ENCODE results near the gene MPPED1.

MPPED1 gene

DNA sequence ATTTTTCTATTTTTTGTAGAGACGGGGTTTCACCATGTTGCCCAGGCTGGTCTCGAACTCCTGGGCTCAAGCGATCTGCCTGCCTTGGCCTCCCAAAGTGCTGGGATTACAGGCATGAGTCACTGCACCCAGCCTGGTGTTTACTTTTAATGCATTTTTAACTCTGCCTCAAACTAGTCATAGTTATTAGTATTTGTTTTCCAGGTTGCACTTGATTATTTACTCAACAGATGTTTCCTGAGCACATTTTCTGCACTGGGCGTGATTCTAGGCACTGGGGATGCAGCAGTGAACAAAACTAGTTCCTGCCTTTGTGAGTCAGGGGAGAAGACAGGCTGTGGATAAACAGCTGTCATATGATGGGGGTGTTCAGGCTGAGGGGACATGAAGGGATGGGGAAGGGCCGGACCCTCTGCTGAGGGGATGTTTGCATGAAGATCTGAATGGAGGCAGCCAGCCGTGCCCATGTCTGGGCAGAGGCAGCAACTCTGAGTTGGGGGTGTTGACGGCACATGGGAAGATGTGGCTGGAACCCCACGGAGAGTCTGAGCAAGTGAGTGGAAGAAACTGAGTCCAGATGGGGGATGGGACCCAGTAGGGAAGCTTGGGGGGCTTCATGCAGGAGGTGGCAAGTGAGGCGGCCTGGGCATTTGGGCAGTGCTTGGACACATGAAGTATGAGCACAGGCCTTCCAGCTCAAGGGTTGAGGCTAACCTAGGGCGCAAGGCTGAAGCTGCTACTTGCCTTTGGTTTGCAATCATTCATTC, 34.4 kb downstream of the MPPED1 start:
- no peak overlapping the region for H3K4me3 ChIP-seq (replicated peaks; ENCODE audit: low read depth, low read length)
- DNase-seq (ENCODE audit: extremely low read depth, low read depth): no peak
- TF ChIP-seq, protein P1, sequence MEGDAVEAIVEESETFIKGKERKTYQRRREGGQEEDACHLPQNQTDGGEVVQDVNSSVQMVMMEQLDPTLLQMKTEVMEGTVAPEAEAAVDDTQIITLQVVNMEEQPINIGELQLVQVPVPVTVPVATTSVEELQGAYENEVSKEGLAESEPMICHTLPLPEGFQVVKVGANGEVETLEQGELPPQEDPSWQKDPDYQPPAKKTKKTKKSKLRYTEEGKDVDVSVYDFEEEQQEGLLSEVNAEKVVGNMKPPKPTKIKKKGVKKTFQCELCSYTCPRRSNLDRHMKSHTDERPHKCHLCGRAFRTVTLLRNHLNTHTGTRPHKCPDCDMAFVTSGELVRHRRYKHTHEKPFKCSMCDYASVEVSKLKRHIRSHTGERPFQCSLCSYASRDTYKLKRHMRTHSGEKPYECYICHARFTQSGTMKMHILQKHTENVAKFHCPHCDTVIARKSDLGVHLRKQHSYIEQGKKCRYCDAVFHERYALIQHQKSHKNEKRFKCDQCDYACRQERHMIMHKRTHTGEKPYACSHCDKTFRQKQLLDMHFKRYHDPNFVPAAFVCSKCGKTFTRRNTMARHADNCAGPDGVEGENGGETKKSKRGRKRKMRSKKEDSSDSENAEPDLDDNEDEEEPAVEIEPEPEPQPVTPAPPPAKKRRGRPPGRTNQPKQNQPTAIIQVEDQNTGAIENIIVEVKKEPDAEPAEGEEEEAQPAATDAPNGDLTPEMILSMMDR (IDR thresholded peaks at IDR 0.05; ENCODE audit: low read depth, low read length, missing control alignments): no peak

DNA sequence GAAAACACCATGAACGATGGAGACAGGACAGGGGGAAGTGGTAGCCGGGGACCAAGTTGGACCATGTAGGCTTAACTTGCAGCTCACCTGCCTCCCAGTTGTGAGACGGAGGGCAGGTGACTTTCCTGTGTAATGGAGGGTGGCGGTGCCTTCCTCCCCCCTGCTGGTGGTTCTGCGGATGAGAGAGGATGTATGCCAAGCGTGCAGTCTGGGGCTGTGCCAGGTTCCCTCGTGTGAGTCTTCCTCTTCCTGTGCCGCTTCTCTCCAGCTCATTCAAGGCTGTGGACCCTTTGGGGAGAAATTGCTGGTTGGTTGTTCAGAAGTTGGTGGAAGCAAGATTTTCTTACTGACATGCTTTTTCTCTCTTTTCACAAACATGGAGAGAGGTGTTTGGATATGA, 35.1 kb downstream of the MPPED1 start:
- H3K4me3 ChIP-seq (replicated peaks; ENCODE audit: low read depth, low read length): no peak overlapping the region
- DNase-seq (ENCODE audit: extremely low read depth, low read depth): no peak
- TF ChIP-seq, protein P1 (IDR thresholded peaks at IDR 0.05; ENCODE audit: low read depth, low read length, missing control alignments): no peak

- no peak for DNase-seq (ENCODE audit: extremely low read depth, low read depth)
- H3K4me3 ChIP-seq (replicated peaks; ENCODE audit: low read depth, low read length): no peak overlapping the region
These were observed 35.6 kb downstream of the MPPED1 start for GRCh38 chr22:43447380-43447779.

GRCh38 chr22:43448048-43448447, 36.2 kb downstream of the MPPED1 start:
- no peak overlapping the region for H3K4me3 ChIP-seq (replicated peaks; ENCODE audit: low read depth, low read length)
- no peak for DNase-seq (ENCODE audit: extremely low read depth, low read depth)
- TF ChIP-seq, protein P1 (IDR thresholded peaks at IDR 0.05; ENCODE audit: low read depth, low read length, missing control alignments): no peak

More at GRCh38 chr22:43447380-43447779, 35.6 kb downstream of the MPPED1 start:
- TF ChIP-seq, protein P1 (IDR thresholded peaks at IDR 0.05; ENCODE audit: low read depth, low read length, missing control alignments): no peak

DNA sequence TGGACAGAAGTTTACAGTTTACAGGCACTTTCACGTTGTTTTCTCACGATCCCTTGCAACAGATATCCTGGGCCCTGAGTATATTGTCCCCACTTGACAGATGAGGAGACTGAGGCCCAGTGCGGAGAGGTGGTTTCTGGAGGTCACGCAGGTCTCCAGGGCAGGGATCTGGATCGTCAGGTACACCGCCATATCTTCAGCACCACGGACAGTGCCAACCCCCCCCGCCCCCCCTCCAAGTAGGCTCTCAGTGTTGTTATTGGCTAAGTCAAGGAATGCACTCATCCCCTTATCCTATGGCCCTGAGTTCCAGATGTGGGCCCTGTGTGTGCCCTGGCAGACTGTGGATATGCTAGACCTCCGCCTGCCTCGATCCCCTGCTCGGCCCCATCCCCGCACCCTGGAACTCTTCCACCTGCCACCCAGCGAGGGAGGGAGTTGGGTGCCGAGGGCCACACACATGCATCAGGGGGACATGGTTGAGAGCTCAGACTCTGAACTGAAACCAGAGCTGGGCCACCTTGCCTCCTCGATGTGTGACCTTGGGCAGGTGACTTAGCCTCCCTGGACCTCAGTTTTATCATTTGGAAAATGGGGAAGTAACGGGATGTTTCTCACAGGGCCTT, 37.5 kb downstream of the MPPED1 start:
- no peak overlapping the region for H3K4me3 ChIP-seq (replicated peaks; ENCODE audit: low read depth, low read length)
- DNase-seq (ENCODE audit: extremely low read depth, low read depth): no peak
- TF ChIP-seq, protein P1 (IDR thresholded peaks at IDR 0.05; ENCODE audit: low read depth, low read length, missing control alignments): no peak

DNA sequence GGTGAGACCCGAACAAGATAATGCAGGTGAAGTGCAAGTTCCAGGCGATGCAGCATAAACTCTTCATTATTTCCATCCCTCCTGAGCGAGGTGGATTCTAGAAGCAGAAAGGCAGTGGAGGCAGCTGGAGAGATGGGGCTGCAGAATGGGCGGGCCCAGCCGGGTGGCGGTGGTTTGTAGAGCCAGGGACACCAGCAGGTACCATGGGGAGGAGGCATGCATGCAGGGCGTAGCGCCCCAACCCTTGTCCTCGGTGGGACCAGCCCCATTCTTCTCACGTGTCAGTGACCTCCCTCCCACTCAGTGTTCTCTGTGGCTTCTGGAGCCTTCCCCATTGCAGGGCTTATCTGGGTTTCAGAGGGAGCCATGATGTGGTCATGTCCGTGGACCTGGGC, 38.0 kb downstream of the MPPED1 start:
- no peak for DNase-seq (ENCODE audit: extremely low read depth, low read depth)
- TF ChIP-seq, protein P1 (IDR thresholded peaks at IDR 0.05; ENCODE audit: low read depth, low read length, missing control alignments): no peak
- H3K4me3 ChIP-seq (replicated peaks; ENCODE audit: low read depth, low read length): no peak overlapping the region

All from HFF-Myc (cell line).